Esophagus muscularis mucosa (tissue), 2 donors: Measurements from ENCODE around the gene SERPINB6.
"Not testable (repeated sequence)": the region's sequence is repeated elsewhere in the genome, so short reads cannot be mapped to it uniquely, and the experiment has no call there.

ENCODE experiments used
- EP300 ChIP-seq: sonication (generic); formaldehyde crosslinking; IDR thresholded peaks from one replicate; pipeline ENCODE4 v1.6.1; 2017; ENCODE audit warnings: antibody characterized with exemption
- POLR2A ChIP-seq: fragments of 450-650 bp; IDR thresholded peaks from one replicate; pipeline ENCODE4 v1.6.1; 2017; ENCODE audit warnings: antibody characterized with exemption, moderate library complexity, mild to moderate bottlenecking, low read depth

- not testable (repeated sequence) for TF ChIP-seq POLR2A, EP300
Measured at GRCh38 chr6:2903411-2904185, 67.8 kb downstream of the SERPINB6 start.
